Panc1 (cell line): Measurements from ENCODE around the gene CIB2. TPM values are rescaled to one million over a fixed set of nuclear protein-coding genes. Genes with fewer than 3 reads are reported as not detected.
A peak's percentile ranks its signal among the peaks of the same experiment; 100 is the strongest.

Source experiments
- ATAC-seq: fragments of 200-7000 bp; cut with Tn5 transposase; 2 replicates; pipeline ENCODE4 v1.9.1; 2020; ENCODE audit warnings: mild to moderate bottlenecking, moderate library complexity
- BruUV-seq: library from RNA; stranded (reverse); fragments of 400-500 nt; replicated peaks from 2 replicates; lab custom pipeline; 2021; lab: Mats Ljungman, UMichigan
- CTCF ChIA-PET: fragments of 300-600 bp; sonication (Branson Sonifier 250); formaldehyde crosslinking; loops from one replicate; lab custom pipeline; 2022; ENCODE audit warnings: antibody characterized with exemption; lab: Charles Lee
- POLR2A ChIA-PET: fragments of 300-600 bp; sonication (Branson Sonifier 250); formaldehyde crosslinking; loops from one replicate; lab custom pipeline; 2022; ENCODE audit warnings: antibody characterized with exemption; lab: Charles Lee
- DNase-seq: peaks from one replicate; pipeline ENCODE4 v3.0.0-alpha.2; 2010; ENCODE audit warnings: low read depth, low spot score
- H3K27ac ChIP-seq: 2 replicates; pipeline ENCODE4 v1.5.1; 2011; ENCODE audit warnings: mild to moderate bottlenecking, low read length, inconsistent platforms
- H3K27me3 ChIP-seq: fragments of 200-500 bp; sonication (Bioruptor generic); 2 replicates; pipeline ENCODE4 v1.6.0; 2014; ENCODE audit warnings: low read length, inconsistent platforms; ENCODE audit not compliant: control insufficient read depth, insufficient read depth
- H3K36me3 ChIP-seq: fragments of 200-500 bp; sonication (Bioruptor generic); 2 replicates; pipeline ENCODE4 v1.5.1; 2014; ENCODE audit warnings: inconsistent platforms, mild to moderate bottlenecking, low read length, moderate library complexity; ENCODE audit not compliant: control insufficient read depth, insufficient read depth
- H3K4me1 ChIP-seq: 2 replicates; pipeline ENCODE4 v1.5.1; 2011; ENCODE audit warnings: inconsistent platforms, mild to moderate bottlenecking, low read length, moderate library complexity; ENCODE audit not compliant: control insufficient read depth, insufficient read depth
- H3K4me3 ChIP-seq, 2 experiments: 2 replicates each; pipeline ENCODE4 v1.5.1; 2011 to 2012; ENCODE audit warnings: low read depth in 2 of 2, low read length in 2 of 2, mild to moderate bottlenecking in 2 of 2, inconsistent platforms in 1 of 2, moderate library complexity in 1 of 2
- H3K9me3 ChIP-seq: fragments of 200-500 bp; sonication (Bioruptor generic); 2 replicates; pipeline ENCODE4 v1.5.1; 2014; ENCODE audit warnings: low read depth, mild to moderate bottlenecking, inconsistent platforms, low read length, moderate library complexity; ENCODE audit not compliant: control insufficient read depth, insufficient read depth
- POLR2AphosphoS5 ChIP-seq: IDR thresholded peaks from 2 replicates; pipeline ENCODE4 v1.6.1; 2012; ENCODE audit warnings: mild to moderate bottlenecking, low read depth, low read length, moderate library complexity
- REST ChIP-seq, 2 experiments: IDR thresholded peaks; 2 replicates each; pipeline ENCODE4 v1.6.1; 2011 to 2012; ENCODE audit warnings: low read depth in 2 of 2, control low read depth in 1 of 2, low read length in 1 of 2, mild to moderate bottlenecking in 1 of 2, moderate library complexity in 1 of 2; ENCODE audit not compliant: insufficient read depth in 1 of 2
- SIN3A ChIP-seq: IDR thresholded peaks from 2 replicates; pipeline ENCODE4 v1.6.1; 2012; ENCODE audit warnings: low read depth, mild to moderate bottlenecking, low read length, moderate library complexity, borderline replicate concordance; ENCODE audit not compliant: insufficient read depth
- TCF7L2 ChIP-seq: IDR thresholded peaks from 2 replicates; pipeline ENCODE4 v1.6.1; 2011; ENCODE audit warnings: mild to moderate bottlenecking, low read depth, low read length, inconsistent platforms
- in situ Hi-C: cut with HindIII; loops from 2 replicates; pipeline ENCODE4 v1.10.0; 2016; ENCODE audit warnings: low sequenced_read_pairs, low pct_unique_long_range_greater_than_20kb
- intact Hi-C: fragments of 100-400 bp; cut with micrococcal nuclease; formaldehyde crosslinking; loops from one replicate; pipeline ENCODE4 v1.10.0; 2022; ENCODE audit not compliant: unreplicated experiment
- total RNA-seq: library from RNA; stranded (reverse); gene quantifications from one replicate; pipeline ENCODE4 v1.2.1, GENCODE V29; 2021; ENCODE audit not compliant: unreplicated experiment
- TF ChIP-seq, protein P1 (sequence below): fragments of 450-650 bp; IDR thresholded peaks from 2 replicates; pipeline ENCODE4 v1.5.1; 2017; ENCODE audit warnings: mild to moderate bottlenecking

CIB2 gene
- total RNA-seq, 1 experiment from 2014 or later, result 37.3 TPM

DNA sequence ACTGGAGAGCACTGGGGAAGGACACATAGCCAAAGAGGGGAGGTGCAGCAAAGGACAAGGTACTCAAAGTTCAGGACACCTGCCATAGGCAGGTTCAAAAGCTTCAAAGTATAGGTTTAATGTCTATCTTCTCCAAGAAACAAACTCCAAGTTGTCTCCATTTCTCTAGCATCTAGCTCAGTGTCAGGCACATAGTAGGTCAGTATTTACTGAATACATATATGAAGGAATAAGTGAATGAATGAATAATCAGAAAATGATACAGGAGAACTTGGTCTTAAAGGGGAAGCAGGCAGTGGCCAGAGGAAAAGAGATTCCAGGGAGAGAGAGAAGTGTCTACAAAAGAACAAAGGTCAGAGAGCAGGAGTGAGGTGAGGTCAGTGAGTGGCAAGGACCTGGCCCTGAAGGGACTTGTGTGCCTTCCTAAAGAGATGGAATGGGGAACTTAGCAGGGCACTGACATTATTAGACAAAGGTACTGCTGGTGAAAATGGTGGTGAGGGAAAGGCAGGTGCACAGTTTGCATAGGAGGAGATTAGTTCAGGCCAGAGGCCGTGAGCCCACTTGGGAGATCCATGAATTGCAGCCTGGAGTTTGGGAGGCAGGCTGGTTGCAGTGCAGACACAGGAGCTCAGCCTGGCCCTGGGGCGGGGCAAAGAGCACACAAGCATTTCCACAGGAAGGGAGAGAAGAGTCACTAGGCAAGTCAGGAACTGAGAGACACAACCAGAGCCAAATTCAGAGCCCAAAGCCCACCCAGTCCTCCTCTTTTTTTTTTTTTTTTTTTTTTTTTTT, 75.1 kb downstream of the CIB2 start:
- no peak for TF ChIP-seq SIN3A
- TF ChIP-seq TCF7L2, result no peak
- TF ChIP-seq POLR2AphosphoS5, result no peak
- TF ChIP-seq REST (IDR thresholded peaks at IDR 0.05; ENCODE audit: insufficient read depth in 1 of 2, low read depth in 2 of 2, low read length in 1 of 2), result no peak
- TF ChIP-seq, protein P1, sequence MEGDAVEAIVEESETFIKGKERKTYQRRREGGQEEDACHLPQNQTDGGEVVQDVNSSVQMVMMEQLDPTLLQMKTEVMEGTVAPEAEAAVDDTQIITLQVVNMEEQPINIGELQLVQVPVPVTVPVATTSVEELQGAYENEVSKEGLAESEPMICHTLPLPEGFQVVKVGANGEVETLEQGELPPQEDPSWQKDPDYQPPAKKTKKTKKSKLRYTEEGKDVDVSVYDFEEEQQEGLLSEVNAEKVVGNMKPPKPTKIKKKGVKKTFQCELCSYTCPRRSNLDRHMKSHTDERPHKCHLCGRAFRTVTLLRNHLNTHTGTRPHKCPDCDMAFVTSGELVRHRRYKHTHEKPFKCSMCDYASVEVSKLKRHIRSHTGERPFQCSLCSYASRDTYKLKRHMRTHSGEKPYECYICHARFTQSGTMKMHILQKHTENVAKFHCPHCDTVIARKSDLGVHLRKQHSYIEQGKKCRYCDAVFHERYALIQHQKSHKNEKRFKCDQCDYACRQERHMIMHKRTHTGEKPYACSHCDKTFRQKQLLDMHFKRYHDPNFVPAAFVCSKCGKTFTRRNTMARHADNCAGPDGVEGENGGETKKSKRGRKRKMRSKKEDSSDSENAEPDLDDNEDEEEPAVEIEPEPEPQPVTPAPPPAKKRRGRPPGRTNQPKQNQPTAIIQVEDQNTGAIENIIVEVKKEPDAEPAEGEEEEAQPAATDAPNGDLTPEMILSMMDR, result no peak
- ChIA-PET CTCF (interaction anchor here (1.1 kb wide), 1 partner anchor 17 kb away, joined by 4 read pairs; no protein-coding TSS in a partner anchor), POLR2A (no interaction called here)
- in situ Hi-C loops (no loop called here), intact Hi-C loops (no loop called here)
- no peaks in the 10 kb centered on the region for H3K9me3 ChIP-seq
- ATAC-seq (peak; percentile 83), DNase-seq (no peak)
- H3K4me1 ChIP-seq, result peaks cover 67% of the 10 kb centered on the region
- no peaks in the 10 kb centered on the region for H3K27me3 ChIP-seq
- no TSS peak for BruUV-seq
- no peak overlapping the region for H3K4me3 ChIP-seq
- H3K27ac ChIP-seq, result peak overlapping the region; percentile 19; the same call in 1 of the 2 replicates
- no peaks in the 10 kb centered on the region for H3K36me3 ChIP-seq

GRCh38 chr15:78054966-78055365, 76.3 kb downstream of the CIB2 start:
- no peak for ATAC-seq
- Histone ChIP-seq H3K4me3 (no peak overlapping the region), H3K4me1 (peaks cover 75% of the 10 kb centered on the region), H3K36me3 (no peaks in the 10 kb centered on the region), H3K27ac (no peak overlapping the region), H3K27me3 (no peaks in the 10 kb centered on the region), H3K9me3 (no peaks in the 10 kb centered on the region)
- BruUV-seq, result no TSS peak
- no peak for TF ChIP-seq REST (IDR thresholded peaks at IDR 0.05; ENCODE audit: insufficient read depth in 1 of 2, low read depth in 2 of 2, low read length in 1 of 2)
- TF ChIP-seq, protein P1, result no peak
- TF ChIP-seq POLR2AphosphoS5, result no peak
- no peak for TF ChIP-seq SIN3A
- no peak for TF ChIP-seq TCF7L2
- in situ Hi-C loops, result no loop called here
- no peak for DNase-seq
- intact Hi-C loops, result no loop called here
- CTCF ChIA-PET, result no interaction called here
- POLR2A ChIA-PET, result no interaction called here
